HepG2 (cell line): ENCODE measurements around the gene ACTN4. TPM values are rescaled to one million over a fixed set of nuclear protein-coding genes. Genes with fewer than 3 reads are reported as not detected.
A peak's percentile ranks its signal among the peaks of the same experiment; 100 is the strongest.

Source experiments
- ARID5B ChIP-seq: IDR thresholded peaks from 2 replicates; pipeline ENCODE4 v1.4.0; 2020; ENCODE audit warnings: mild to moderate bottlenecking, missing genetic modification reagents
- DMTF1 ChIP-seq: sonication (generic); formaldehyde crosslinking; IDR thresholded peaks from 2 replicates; pipeline ENCODE4 v1.4.0; 2020; ENCODE audit warnings: mild to moderate bottlenecking, missing genetic modification reagents
- EP300 ChIP-seq, 3 experiments: sonication (generic) in 1 of 3; formaldehyde crosslinking in 1 of 3; IDR thresholded peaks; 2 replicates each; pipeline versions ENCODE4 v1.5.1 to v1.6.1; 2011 to 2020; ENCODE audit warnings: low read depth in 2 of 3, low read length in 2 of 3, borderline replicate concordance in 1 of 3, improper control_type of control experiment in 1 of 3, mild to moderate bottlenecking in 1 of 3, missing genetic modification reagents in 1 of 3, moderate library complexity in 1 of 3
- FUBP1 ChIP-seq: sonication (generic); formaldehyde crosslinking; IDR thresholded peaks from 2 replicates; pipeline ENCODE4 v1.5.1; 2020; ENCODE audit warnings: missing genetic modification reagents, mild to moderate bottlenecking, borderline replicate concordance
- MAFK ChIP-seq, 2 experiments: IDR thresholded peaks in 1 of 2; conservative IDR thresholded peaks in 1 of 2; 2 replicates each; pipeline ENCODE4 v1.6.1; 2011; ENCODE audit warnings: improper control_type of control experiment in 2 of 2, low read length in 2 of 2
- MAZ ChIP-seq, 2 experiments: sonication (generic) in 1 of 2; formaldehyde crosslinking in 1 of 2; IDR thresholded peaks; 2 replicates each; pipeline versions ENCODE4 v1.5.0 to v1.6.1; 2012 to 2020; ENCODE audit warnings: low read depth in 2 of 2, mild to moderate bottlenecking in 2 of 2, borderline replicate concordance in 1 of 2, improper control_type of control experiment in 1 of 2, low read length in 1 of 2, missing genetic modification reagents in 1 of 2, moderate library complexity in 1 of 2
- POLR2G ChIP-seq: fragments of 200-400 bp; formaldehyde crosslinking; IDR thresholded peaks from 2 replicates; pipeline ENCODE4 v1.6.1; 2018; ENCODE audit warnings: mild to moderate bottlenecking, low read depth, low read length, moderate library complexity
- SMAD3 ChIP-seq: sonication (generic); formaldehyde crosslinking; IDR thresholded peaks from 2 replicates; pipeline ENCODE4 v1.4.0; 2020; ENCODE audit warnings: missing genetic modification reagents
- SNRNP70 ChIP-seq: fragments of 200-400 bp; formaldehyde crosslinking; IDR thresholded peaks from 2 replicates; pipeline ENCODE4 v1.6.1; 2017; ENCODE audit warnings: mild to moderate bottlenecking, low read depth, low read length, moderate library complexity
- SP5 ChIP-seq: IDR thresholded peaks from 2 replicates; pipeline ENCODE4 v1.6.1; 2016; ENCODE audit warnings: low read depth, borderline replicate concordance
- SRSF9 ChIP-seq: fragments of 200-400 bp; formaldehyde crosslinking; IDR thresholded peaks from 2 replicates; pipeline ENCODE4 v1.6.1; 2018; ENCODE audit warnings: borderline replicate concordance, mild to moderate bottlenecking, low read depth, low read length; ENCODE audit not compliant: insufficient read depth, poor library complexity, severe bottlenecking
- SSRP1 ChIP-seq: IDR thresholded peaks from 2 replicates; pipeline ENCODE4 v1.6.1; 2016; ENCODE audit warnings: control low read depth
- ZHX1 ChIP-seq: sonication (generic); formaldehyde crosslinking; IDR thresholded peaks from 2 replicates; pipeline ENCODE4 v1.8.1; 2022; ENCODE audit warnings: low read depth, mild to moderate bottlenecking, missing genetic modification reagents
- ZNF180 ChIP-seq: sonication (generic); formaldehyde crosslinking; IDR thresholded peaks from 2 replicates; pipeline ENCODE4 v1.4.0; 2020; ENCODE audit warnings: low read depth, missing genetic modification reagents, borderline replicate concordance
- ZNF33A ChIP-seq: sonication (generic); formaldehyde crosslinking; IDR thresholded peaks from 2 replicates; pipeline ENCODE4 v1.5.1; 2020; ENCODE audit warnings: missing genetic modification reagents, mild to moderate bottlenecking, moderate library complexity, borderline replicate concordance
- ZNF557 ChIP-seq: sonication (generic); formaldehyde crosslinking; IDR thresholded peaks from 2 replicates; pipeline ENCODE4 v1.4.0; 2020; ENCODE audit warnings: missing genetic modification reagents
- polyA plus RNA-seq, 8 experiments: library from polyadenylated mRNA; depleted of rRNA in 3 of 8; stranded (reverse) in 7 of 8; unstranded in 1 of 8; fragments of >200 nt; fragmentation: Illumina TruSeq in 4 of 8; extraction: Trizol in 4 of 8; gene quantifications; 2 replicates each; pipeline versions ENCODE4 v1.2.1 to v1.2.3, GENCODE V29; 2011 to 2016; ENCODE audit warnings: low read depth in 4 of 8, missing spikeins in 1 of 8, mixed read lengths in 1 of 8; ENCODE audit not compliant: insufficient read depth in 1 of 8
- total RNA-seq, 5 experiments: library from RNA; depleted of rRNA; stranded (reverse); fragments of >200 nt; fragmentation: Illumina TruSeq; extraction: Trizol; gene quantifications; 2 replicates each; pipeline ENCODE4 v1.2.3, GENCODE V29; 2016; ENCODE audit warnings: low read depth in 1 of 5

The ACTN4 gene
- total and polyA plus RNA-seq, 2 of the 13 experiments (the other 11 are each of a cell fraction or from before 2014, with no cell fraction given): 171 to 192 TPM

DNA sequence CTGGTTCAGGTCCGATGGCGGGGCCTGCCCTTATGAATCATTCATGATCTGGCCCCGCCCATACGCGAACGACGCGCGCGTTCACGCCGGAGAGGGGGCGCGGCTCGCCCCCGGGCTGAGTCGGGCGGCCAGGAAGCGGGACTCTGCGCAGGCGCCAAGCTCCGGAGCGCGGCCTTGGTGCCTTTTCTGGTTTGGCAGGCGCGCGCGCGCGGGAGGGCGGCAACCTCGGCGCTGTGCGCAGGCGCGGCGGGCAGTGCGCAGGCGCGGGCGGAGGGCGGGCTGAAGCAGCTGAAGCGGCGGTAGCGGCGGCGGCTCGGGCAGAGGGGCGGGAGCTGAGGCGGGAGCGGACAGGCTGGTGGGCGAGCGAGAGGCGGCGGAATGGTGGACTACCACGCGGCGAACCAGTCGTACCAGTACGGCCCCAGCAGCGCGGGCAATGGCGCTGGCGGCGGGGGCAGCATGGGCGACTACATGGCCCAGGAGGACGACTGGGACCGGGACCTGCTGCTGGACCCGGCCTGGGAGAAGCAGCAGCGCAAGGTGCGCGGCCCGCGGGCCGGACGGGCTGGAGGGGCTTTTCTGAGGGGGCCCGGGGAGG, at the start of gene ACTN4 (continued):
- TF ChIP-seq ARID5B (CRISPR knock-in tag) (no peak), ZNF180 (CRISPR knock-in tag) (no peak), FUBP1 (CRISPR knock-in tag) (no peak), SRSF9 (no peak), ZHX1 (CRISPR knock-in tag) (no peak), SSRP1 (CRISPR knock-in tag) (no peak), POLR2G (peak; percentile 92), ZNF33A (CRISPR knock-in tag) (no peak), SMAD3 (CRISPR knock-in tag) (no peak), MAZ (IDR thresholded peaks at IDR 0.05; ENCODE audit: borderline replicate concordance, low read depth, low read length) (peak; percentile 81), MAZ (CRISPR knock-in tag; IDR thresholded peaks at IDR 0.05; ENCODE audit: low read depth) (peak; percentile 90), EP300 (IDR thresholded peaks at IDR 0.05; ENCODE audit: low read depth in 2 of 2, low read length in 2 of 2) (peak in 1 of 2 experiments; percentile 26; a peak in 1 of 4 replicates), EP300 (CRISPR knock-in tag; IDR thresholded peaks at IDR 0.05; ENCODE audit: borderline replicate concordance) (no peak), DMTF1 (CRISPR knock-in tag) (no peak), MAFK (conservative IDR thresholded peaks at IDR 0.05 in 1 of 2, IDR thresholded peaks at IDR 0.05 in 1 of 2; ENCODE audit: low read length in 2 of 2) (no peak), SNRNP70 (no peak), ZNF557 (CRISPR knock-in tag) (no peak), SP5 (peak; percentile 42; the same call in 1 of the 2 replicates)
